HCT116 (cell line): ENCODE data around the gene FRMD4A. TPM values are rescaled to one million over a fixed set of nuclear protein-coding genes. Genes with fewer than 3 reads are reported as not detected.
"Not testable (repeated sequence)": the region's sequence is repeated elsewhere in the genome, so short reads cannot be mapped to it uniquely, and the experiment has no call there.

Source experiments
- ATAC-seq: fragments of 200-7000 bp; cut with Tn5 transposase; 2 replicates; pipeline ENCODE4 v1.9.1; 2020; ENCODE audit warnings: mild to moderate bottlenecking, moderate library complexity
- BruUV-seq: library from RNA; stranded (reverse); fragments of 400-500 nt; replicated peaks from 2 replicates; lab custom pipeline; 2021; lab: Mats Ljungman, UMichigan
- CTCF ChIA-PET: fragments of 300-600 bp; sonication (Branson Sonifier 250); formaldehyde crosslinking; loops from one replicate; lab custom pipeline; 2021; ENCODE audit warnings: antibody characterized with exemption; lab: Charles Lee
- POLR2A ChIA-PET: fragments of 300-600, 350-600 bp; sonication (Branson Sonifier 250); formaldehyde crosslinking; loops from one replicate; lab custom pipeline; 2021; ENCODE audit warnings: antibody characterized with exemption; lab: Charles Lee
- RAD21 ChIA-PET, 2 experiments: fragments of 300-600 bp; sonication (Branson Sonifier 250); formaldehyde crosslinking; loops; one replicate each; lab custom pipeline; 2023; ENCODE audit warnings: low total read pairs in 2 of 2; ENCODE audit not compliant: uncharacterized antibody in 2 of 2, unreplicated experiment in 2 of 2, low non-redundant PET in 1 of 2; lab: Charles Lee
- DNase-seq: peaks from one replicate; pipeline ENCODE4 v3.0.0-alpha.2; 2010; ENCODE audit warnings: low read depth, low spot score
- H2AFZ ChIP-seq: fragments of 200-600 bp; shearing (Covaris generic), sonication (generic); 2 replicates; pipeline ENCODE4 v1.6.1; 2017; ENCODE audit warnings: low read depth, mixed run types, mixed read lengths, antibody characterized with exemption, low read length; ENCODE audit not compliant: poor library complexity, severe bottlenecking
- H3K27ac ChIP-seq: 2 replicates; pipeline ENCODE4 v1.5.1; 2012; ENCODE audit warnings: low read depth, low read length
- H3K27me3 ChIP-seq: fragments of 200-600 bp; sonication (generic); 2 replicates; pipeline ENCODE4 v1.6.1; 2016; ENCODE audit warnings: mixed run types, low read length, mixed read lengths; ENCODE audit not compliant: insufficient read depth
- H3K36me3 ChIP-seq, 2 experiments: fragments of 200-500 bp in 1 of 2; fragments of 200-600 bp in 1 of 2; sonication (Bioruptor generic) in 1 of 2; sonication (generic) in 1 of 2; 2 replicates each; pipeline versions ENCODE4 v1.5.1 to v1.6.1; 2014 to 2016; ENCODE audit warnings: low read length in 2 of 2, inconsistent platforms in 1 of 2, mixed read lengths in 1 of 2, mixed run types in 1 of 2; ENCODE audit not compliant: insufficient read depth in 2 of 2, control insufficient read depth in 1 of 2
- H3K4me1 ChIP-seq, 2 experiments: fragments of 200-600 bp in 1 of 2; sonication (generic) in 1 of 2; 2 replicates each; pipeline versions ENCODE4 v1.5.1 to v1.6.1; 2012 to 2017; ENCODE audit warnings: low read length in 2 of 2, inconsistent platforms in 1 of 2, mild to moderate bottlenecking in 1 of 2, mixed read lengths in 1 of 2, mixed run types in 1 of 2, moderate library complexity in 1 of 2; ENCODE audit not compliant: insufficient read depth in 2 of 2, control insufficient read depth in 1 of 2
- H3K4me2 ChIP-seq: fragments of 200-600 bp; sonication (generic); 2 replicates; pipeline ENCODE4 v1.6.1; 2017; ENCODE audit warnings: mixed run types, low read length, mixed read lengths
- H3K4me3 ChIP-seq, 2 experiments: fragments of 200-600 bp in 1 of 2; sonication (generic) in 1 of 2; replicated peaks in 1 of 2; 2 replicates each; pipeline ENCODE4 v1.5.1; 2011 to 2016; ENCODE audit warnings: low read length in 2 of 2, control low read depth in 1 of 2, low read depth in 1 of 2, mild to moderate bottlenecking in 1 of 2, mixed read lengths in 1 of 2, mixed run types in 1 of 2
- H3K79me2 ChIP-seq: fragments of 200-600 bp; sonication (generic); 2 replicates; pipeline ENCODE4 v1.6.1; 2017; ENCODE audit warnings: mild to moderate bottlenecking, mixed run types, low read length, moderate library complexity, mixed read lengths; ENCODE audit not compliant: insufficient read depth
- H3K9ac ChIP-seq: fragments of 200-600 bp; sonication (generic); 2 replicates; pipeline ENCODE4 v1.6.1; 2016; ENCODE audit warnings: low read length, mixed read lengths
- H3K9me2 ChIP-seq: fragments of 200-600 bp; sonication (generic), shearing (Covaris generic); 2 replicates; pipeline ENCODE4 v1.6.1; 2017; ENCODE audit warnings: mixed run types, mild to moderate bottlenecking, moderate library complexity; ENCODE audit not compliant: insufficient read depth
- H3K9me3 ChIP-seq, 2 experiments: fragments of 200-500 bp in 1 of 2; fragments of 200-600 bp in 1 of 2; sonication (Bioruptor generic) in 1 of 2; sonication (generic) in 1 of 2; 2 replicates each; pipeline ENCODE4 v1.6.1; 2014 to 2017; ENCODE audit warnings: low read length in 2 of 2, mixed read lengths in 2 of 2, inconsistent platforms in 1 of 2, low read depth in 1 of 2, mild to moderate bottlenecking in 1 of 2, mixed run types in 1 of 2, moderate library complexity in 1 of 2; ENCODE audit not compliant: control insufficient read depth in 1 of 2, insufficient read depth in 1 of 2
- H4K20me1 ChIP-seq: fragments of 200-600 bp; sonication (generic), shearing (Covaris generic); 2 replicates; pipeline ENCODE4 v1.6.1; 2017; ENCODE audit warnings: mixed run types, mild to moderate bottlenecking, moderate library complexity; ENCODE audit not compliant: insufficient read depth
- CTCF ChIP-seq, 3 experiments: fragments of 200-600 bp in 1 of 3; sonication (generic) in 1 of 3; IDR thresholded peaks in 2 of 3; conservative IDR thresholded peaks in 1 of 3; 2 replicates each; pipeline ENCODE4 v1.5.1; 2012 to 2017; ENCODE audit warnings: low read depth in 2 of 3, low read length in 2 of 3, antibody characterized with exemption in 1 of 3, borderline replicate concordance in 1 of 3, control low read depth in 1 of 3, mild to moderate bottlenecking in 1 of 3, mixed read lengths in 1 of 3, mixed run types in 1 of 3, moderate library complexity in 1 of 3; ENCODE audit not compliant: insufficient read depth in 1 of 3
- FOSL1 ChIP-seq: IDR thresholded peaks from 2 replicates; pipeline ENCODE4 v1.6.1; 2012; ENCODE audit warnings: low read depth
- POLR2AphosphoS5 ChIP-seq: IDR thresholded peaks from 2 replicates; pipeline ENCODE4 v1.6.1; 2011; ENCODE audit warnings: mild to moderate bottlenecking, low read depth, low read length, moderate library complexity
- SIN3A ChIP-seq: IDR thresholded peaks from 2 replicates; pipeline ENCODE4 v1.6.1; 2012; ENCODE audit warnings: low read depth
- intact Hi-C: fragments of 100-400 bp; cut with micrococcal nuclease; formaldehyde crosslinking; loops from 2 replicates; pipeline ENCODE4 v1.10.0; 2022
- total RNA-seq: library from RNA; stranded (reverse); gene quantifications from one replicate; pipeline ENCODE4 v1.2.1, GENCODE V29; 2021; ENCODE audit not compliant: unreplicated experiment

Gene FRMD4A
- total RNA-seq, 1 experiment from 2014 or later = 0.20 TPM

GRCh38 chr10:13921941-13922340 is 408.8 kb downstream of the FRMD4A start:
- ATAC-seq (no peak), DNase-seq (no peak)
- intact Hi-C loops = no loop called here
- RAD21 ChIA-PET = interaction anchor here in 1 of 2 experiments (0.5 kb wide), 1 partner anchor 52 kb away, joined by 3 read pairs; no protein-coding TSS in a partner anchor
- H3K9me2 ChIP-seq = no peaks in the 10 kb centered on the region
- H3K27ac ChIP-seq = no peak overlapping the region
- no peak overlapping the region for H2AFZ ChIP-seq
- no peak overlapping the region for H3K9ac ChIP-seq
- no TSS peak for BruUV-seq
- no peak overlapping the region for H3K4me2 ChIP-seq
- CTCF ChIA-PET = no interaction called here
- TF ChIP-seq POLR2AphosphoS5 = no peak
- TF ChIP-seq SIN3A = no peak
- TF ChIP-seq FOSL1 = no peak
- TF ChIP-seq, all 23 proteins: peak for 0
- Histone ChIP-seq H3K9me3 (no peaks in the 10 kb centered on the region), H4K20me1 (no peaks in the 10 kb centered on the region), H3K27me3 (no peaks in the 10 kb centered on the region), H3K4me1 (no peaks in the 10 kb centered on the region), H3K36me3 (no peaks in the 10 kb centered on the region), H3K79me2 (no peaks in the 10 kb centered on the region), H3K4me3 (no peak overlapping the region)
- POLR2A ChIA-PET = interaction anchor here (0.6 kb wide), 1 partner anchor 114 kb away, joined by 3 read pairs; no protein-coding TSS in a partner anchor

DNA sequence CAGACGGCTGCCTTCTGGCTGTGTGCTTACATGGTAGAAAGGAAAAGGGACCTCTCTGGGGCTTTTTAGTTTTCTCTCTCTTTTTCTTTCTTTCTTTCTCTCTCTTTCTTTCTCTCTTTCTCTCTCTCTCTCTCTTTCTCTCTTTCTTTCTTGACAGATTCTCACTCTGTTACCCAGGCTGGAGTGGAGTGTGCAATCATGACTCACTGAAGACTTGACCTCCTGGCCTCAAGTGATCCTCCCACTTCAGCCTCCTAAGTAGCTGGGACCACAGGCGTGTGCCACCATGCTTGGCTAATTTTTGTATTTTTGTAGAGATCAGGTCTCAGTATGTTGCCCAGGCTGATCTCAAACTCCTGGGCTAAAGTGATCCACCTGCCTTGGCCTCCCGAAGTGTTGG is 409.6 kb downstream of the FRMD4A start:
- H3K4me1 ChIP-seq, H3K9ac ChIP-seq, H2AFZ ChIP-seq, BruUV-seq, ATAC-seq, H3K4me2 ChIP-seq, H3K36me3 ChIP-seq, H3K9me3 ChIP-seq, RAD21 ChIA-PET, H3K4me3 ChIP-seq, DNase-seq, H3K27me3 ChIP-seq, H3K79me2 ChIP-seq, H4K20me1 ChIP-seq, CTCF ChIA-PET, intact Hi-C loops, H3K9me2 ChIP-seq, H3K27ac ChIP-seq, POLR2A ChIA-PET: not testable (repeated sequence)

DNA sequence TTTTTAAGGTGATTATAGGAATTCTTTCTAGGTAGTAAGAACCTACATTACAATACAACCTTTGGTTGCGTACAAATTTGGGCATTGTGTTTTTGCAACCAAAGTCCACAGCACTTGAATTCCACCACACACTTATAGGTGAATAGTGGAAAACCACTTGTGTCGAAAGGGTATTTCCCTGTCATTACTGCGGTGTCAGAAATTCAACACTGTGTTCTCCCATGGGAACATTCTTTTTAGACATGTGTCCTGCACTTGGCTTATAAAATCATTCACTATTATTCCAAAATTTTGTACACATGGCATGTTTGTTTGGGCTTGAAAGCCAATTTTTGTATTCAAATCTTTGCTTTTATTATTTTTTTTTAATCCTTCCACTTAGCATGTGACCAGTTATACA is 410.3 kb downstream of the FRMD4A start:
- H3K9me2 ChIP-seq = no peaks in the 10 kb centered on the region
- no peaks in the 10 kb centered on the region for H3K4me1 ChIP-seq
- H3K36me3 ChIP-seq = no peaks in the 10 kb centered on the region
- H3K4me3 ChIP-seq = no peak overlapping the region
- intact Hi-C loops = no loop called here
- H3K79me2 ChIP-seq = no peaks in the 10 kb centered on the region
- ATAC-seq (no peak), DNase-seq (no peak)
- CTCF ChIA-PET = no interaction called here
- no peak overlapping the region for H3K9ac ChIP-seq
- no peak overlapping the region for H3K4me2 ChIP-seq
- RAD21 ChIA-PET = no interaction called here
- H3K9me3 ChIP-seq = no peaks in the 10 kb centered on the region
- TF ChIP-seq CTCF (IDR thresholded peaks at IDR 0.05 in 2 of 3, conservative IDR thresholded peaks at IDR 0.05 in 1 of 3; ENCODE audit: borderline replicate concordance in 1 of 3, insufficient read depth in 1 of 3, low read depth in 2 of 3, low read length in 2 of 3) = no peak
- H3K27ac ChIP-seq = no peak overlapping the region
- H2AFZ ChIP-seq = no peak overlapping the region
- H4K20me1 ChIP-seq = no peaks in the 10 kb centered on the region
- no TSS peak for BruUV-seq
- POLR2A ChIA-PET = no interaction called here
- no peaks in the 10 kb centered on the region for H3K27me3 ChIP-seq
